Measurements from ENCODE around the gene RXRA. TPM values are rescaled to one million over a fixed set of nuclear protein-coding genes. Genes with fewer than 3 reads are reported as not detected.

The RXRA gene
- total and polyA plus RNA-seq, 2 of the 13 experiments (the other 11 are each of a cell fraction or from before 2014, with no cell fraction given): 18.9 to 29.2 TPM

DNA sequence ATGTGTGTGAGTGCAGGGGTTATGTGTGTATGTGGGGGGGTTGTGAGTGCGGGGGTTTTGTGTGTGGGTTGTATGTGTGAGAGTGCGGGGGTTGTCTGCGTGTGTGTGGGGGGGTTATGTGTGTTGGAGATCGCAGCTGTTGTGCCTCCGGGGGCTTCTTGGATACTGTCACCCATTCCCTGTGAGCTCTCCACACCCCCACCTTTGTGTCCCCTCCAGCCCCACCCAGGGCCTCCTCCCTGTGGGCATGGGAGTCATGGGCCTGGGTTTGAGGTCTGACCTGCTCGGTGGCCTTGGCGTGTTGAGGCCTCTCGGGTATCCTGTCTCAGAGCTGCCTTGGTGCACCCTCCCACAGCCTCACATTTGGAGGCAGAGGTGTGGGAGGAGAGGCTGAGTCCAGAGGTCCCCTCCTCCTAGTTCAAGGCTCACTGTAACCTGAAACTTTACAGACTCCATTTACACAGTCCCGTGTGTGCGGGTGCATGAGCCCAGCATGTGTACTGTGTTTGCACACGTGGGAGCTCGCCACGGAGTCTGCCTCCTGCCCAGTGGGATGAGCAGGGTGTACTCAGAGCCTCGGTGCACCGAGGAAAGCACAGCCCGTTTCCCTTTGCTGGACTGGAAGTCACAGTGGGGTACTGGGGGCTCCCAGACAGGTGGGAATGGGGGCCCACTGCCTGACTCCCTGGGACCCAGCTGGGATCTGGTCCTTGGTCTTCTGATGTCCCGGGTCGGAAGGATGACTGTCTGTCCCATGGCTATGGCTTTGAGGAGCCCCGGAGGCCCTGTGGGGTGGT is 43.4 kb downstream of the RXRA start (continued):
- TF ChIP-seq, protein P1, sequence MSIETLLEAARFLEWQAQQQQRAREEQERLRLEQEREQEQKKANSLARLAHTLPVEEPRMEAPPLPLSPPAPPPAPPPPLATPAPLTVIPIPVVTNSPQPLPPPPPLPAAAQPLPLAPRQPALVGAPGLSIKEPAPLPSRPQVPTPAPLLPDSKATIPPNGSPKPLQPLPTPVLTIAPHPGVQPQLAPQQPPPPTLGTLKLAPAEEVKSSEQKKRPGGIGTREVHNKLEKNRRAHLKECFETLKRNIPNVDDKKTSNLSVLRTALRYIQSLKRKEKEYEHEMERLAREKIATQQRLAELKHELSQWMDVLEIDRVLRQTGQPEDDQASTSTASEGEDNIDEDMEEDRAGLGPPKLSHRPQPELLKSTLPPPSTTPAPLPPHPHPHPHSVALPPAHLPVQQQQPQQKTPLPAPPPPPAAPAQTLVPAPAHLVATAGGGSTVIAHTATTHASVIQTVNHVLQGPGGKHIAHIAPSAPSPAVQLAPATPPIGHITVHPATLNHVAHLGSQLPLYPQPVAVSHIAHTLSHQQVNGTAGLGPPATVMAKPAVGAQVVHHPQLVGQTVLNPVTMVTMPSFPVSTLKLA (IDR thresholded peaks at IDR 0.05): peak; percentile 85
- peak; percentile 78; the same call in 1 of the 2 replicates for TF ChIP-seq ESRRA (CRISPR knock-in tag; IDR thresholded peaks at IDR 0.05; ENCODE audit: low read depth)
- no peak for TF ChIP-seq NCOA5 (CRISPR knock-in tag; IDR thresholded peaks at IDR 0.05)
- no peak for TF ChIP-seq HHEX (CRISPR knock-in tag; IDR thresholded peaks at IDR 0.05)
- TF ChIP-seq PAF1 (CRISPR knock-in tag; IDR thresholded peaks at IDR 0.05): no peak
- no peak for TF ChIP-seq ZNF558 (CRISPR knock-in tag; IDR thresholded peaks at IDR 0.05; ENCODE audit: borderline replicate concordance)
- TF ChIP-seq HNF4A (CRISPR knock-in tag; IDR thresholded peaks at IDR 0.05): peak; percentile 90
- TF ChIP-seq YY1 (IDR thresholded peaks at IDR 0.05; ENCODE audit: insufficient read depth, insufficient replicate concordance, low read depth, low read length): no peak
- TF ChIP-seq, protein P2, sequence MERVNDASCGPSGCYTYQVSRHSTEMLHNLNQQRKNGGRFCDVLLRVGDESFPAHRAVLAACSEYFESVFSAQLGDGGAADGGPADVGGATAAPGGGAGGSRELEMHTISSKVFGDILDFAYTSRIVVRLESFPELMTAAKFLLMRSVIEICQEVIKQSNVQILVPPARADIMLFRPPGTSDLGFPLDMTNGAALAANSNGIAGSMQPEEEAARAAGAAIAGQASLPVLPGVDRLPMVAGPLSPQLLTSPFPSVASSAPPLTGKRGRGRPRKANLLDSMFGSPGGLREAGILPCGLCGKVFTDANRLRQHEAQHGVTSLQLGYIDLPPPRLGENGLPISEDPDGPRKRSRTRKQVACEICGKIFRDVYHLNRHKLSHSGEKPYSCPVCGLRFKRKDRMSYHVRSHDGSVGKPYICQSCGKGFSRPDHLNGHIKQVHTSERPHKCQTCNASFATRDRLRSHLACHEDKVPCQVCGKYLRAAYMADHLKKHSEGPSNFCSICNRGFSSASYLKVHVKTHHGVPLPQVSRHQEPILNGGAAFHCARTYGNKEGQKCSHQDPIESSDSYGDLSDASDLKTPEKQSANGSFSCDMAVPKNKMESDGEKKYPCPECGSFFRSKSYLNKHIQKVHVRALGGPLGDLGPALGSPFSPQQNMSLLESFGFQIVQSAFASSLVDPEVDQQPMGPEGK (CRISPR knock-in tag; IDR thresholded peaks at IDR 0.05): peak; percentile 70; the same call in 1 of the 2 replicates
- TF ChIP-seq SRF (IDR thresholded peaks at IDR 0.05; ENCODE audit: low read depth, low read length): no peak
- TF ChIP-seq, protein P3, sequence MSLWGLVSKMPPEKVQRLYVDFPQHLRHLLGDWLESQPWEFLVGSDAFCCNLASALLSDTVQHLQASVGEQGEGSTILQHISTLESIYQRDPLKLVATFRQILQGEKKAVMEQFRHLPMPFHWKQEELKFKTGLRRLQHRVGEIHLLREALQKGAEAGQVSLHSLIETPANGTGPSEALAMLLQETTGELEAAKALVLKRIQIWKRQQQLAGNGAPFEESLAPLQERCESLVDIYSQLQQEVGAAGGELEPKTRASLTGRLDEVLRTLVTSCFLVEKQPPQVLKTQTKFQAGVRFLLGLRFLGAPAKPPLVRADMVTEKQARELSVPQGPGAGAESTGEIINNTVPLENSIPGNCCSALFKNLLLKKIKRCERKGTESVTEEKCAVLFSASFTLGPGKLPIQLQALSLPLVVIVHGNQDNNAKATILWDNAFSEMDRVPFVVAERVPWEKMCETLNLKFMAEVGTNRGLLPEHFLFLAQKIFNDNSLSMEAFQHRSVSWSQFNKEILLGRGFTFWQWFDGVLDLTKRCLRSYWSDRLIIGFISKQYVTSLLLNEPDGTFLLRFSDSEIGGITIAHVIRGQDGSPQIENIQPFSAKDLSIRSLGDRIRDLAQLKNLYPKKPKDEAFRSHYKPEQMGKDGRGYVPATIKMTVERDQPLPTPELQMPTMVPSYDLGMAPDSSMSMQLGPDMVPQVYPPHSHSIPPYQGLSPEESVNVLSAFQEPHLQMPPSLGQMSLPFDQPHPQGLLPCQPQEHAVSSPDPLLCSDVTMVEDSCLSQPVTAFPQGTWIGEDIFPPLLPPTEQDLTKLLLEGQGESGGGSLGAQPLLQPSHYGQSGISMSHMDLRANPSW (CRISPR knock-in tag; IDR thresholded peaks at IDR 0.05; ENCODE audit: borderline replicate concordance): no peak
- no peak for TF ChIP-seq ZNF530 (CRISPR knock-in tag; IDR thresholded peaks at IDR 0.05; ENCODE audit: low read depth)
- no peak for TF ChIP-seq JUNB (CRISPR knock-in tag; IDR thresholded peaks at IDR 0.05; ENCODE audit: borderline replicate concordance)
- TF ChIP-seq, protein P4, sequence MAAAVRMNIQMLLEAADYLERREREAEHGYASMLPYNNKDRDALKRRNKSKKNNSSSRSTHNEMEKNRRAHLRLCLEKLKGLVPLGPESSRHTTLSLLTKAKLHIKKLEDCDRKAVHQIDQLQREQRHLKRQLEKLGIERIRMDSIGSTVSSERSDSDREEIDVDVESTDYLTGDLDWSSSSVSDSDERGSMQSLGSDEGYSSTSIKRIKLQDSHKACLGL (CRISPR knock-in tag; IDR thresholded peaks at IDR 0.05): 0 out of 2 replicates have a peak, but pooled peaks have one; percentile 53
- 0 out of 2 replicates have a peak, but pooled peaks have one; percentile 46 for TF ChIP-seq DPF2 (CRISPR knock-in tag; IDR thresholded peaks at IDR 0.05; ENCODE audit: borderline replicate concordance, low read depth)
- TF ChIP-seq, protein P5, sequence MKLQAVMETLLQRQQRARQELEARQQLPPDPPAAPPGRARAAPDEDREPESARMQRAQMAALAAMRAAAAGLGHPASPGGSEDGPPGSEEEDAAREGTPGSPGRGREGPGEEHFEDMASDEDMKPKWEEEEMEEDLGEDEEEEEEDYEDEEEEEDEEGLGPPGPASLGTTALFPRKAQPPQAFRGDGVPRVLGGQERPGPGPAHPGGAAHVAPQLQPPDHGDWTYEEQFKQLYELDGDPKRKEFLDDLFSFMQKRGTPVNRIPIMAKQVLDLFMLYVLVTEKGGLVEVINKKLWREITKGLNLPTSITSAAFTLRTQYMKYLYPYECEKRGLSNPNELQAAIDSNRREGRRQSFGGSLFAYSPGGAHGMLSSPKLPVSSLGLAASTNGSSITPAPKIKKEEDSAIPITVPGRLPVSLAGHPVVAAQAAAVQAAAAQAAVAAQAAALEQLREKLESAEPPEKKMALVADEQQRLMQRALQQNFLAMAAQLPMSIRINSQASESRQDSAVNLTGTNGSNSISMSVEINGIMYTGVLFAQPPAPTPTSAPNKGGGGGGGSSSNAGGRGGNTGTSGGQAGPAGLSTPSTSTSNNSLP (IDR thresholded peaks at IDR 0.05; ENCODE audit: low read depth, low read length): no peak
- no peak for TF ChIP-seq HMGA1 (CRISPR knock-in tag; conservative IDR thresholded peaks at IDR 0.05)
- peak; percentile 21 for TF ChIP-seq SKI (IDR thresholded peaks at IDR 0.05; ENCODE audit: partially characterized antibody)
